A549 (cell line): ENCODE data around the gene PLCB1. TPM values are rescaled to one million over a fixed set of nuclear protein-coding genes. Genes with fewer than 3 reads are reported as not detected.

Experiments used
- ATAC-seq, 2 experiments: fragments of 200-7000 bp in 1 of 2; fragments of >200 bp in 1 of 2; cut with Nextera tagmentation in 1 of 2; cut with Tn5 transposase in 1 of 2; 3 replicates each; pipeline versions ENCODE4 v1.8.0 to v1.9.1; 2018 to 2020; ENCODE audit warnings: mild to moderate bottlenecking in 1 of 2, moderate library complexity in 1 of 2
- CTCF ChIA-PET: fragments of 300-600 bp; sonication (Branson Sonifier 250); formaldehyde crosslinking; extraction: SDS; loops from one replicate; lab custom pipeline; 2021; ENCODE audit warnings: antibody characterized with exemption, inconsistent platforms; lab: Yijun Ruan, JAX
- POLR2A ChIA-PET: fragments of 350-600 bp; formaldehyde crosslinking; extraction: SDS; loops from one replicate; lab custom pipeline; 2021; ENCODE audit warnings: antibody characterized with exemption, inconsistent platforms; lab: Yijun Ruan, JAX
- DNase-seq, 2 experiments: peaks; one replicate each; pipeline versions ENCODE4 v3.0.0 to v3.0.0-alpha.2; 2011 to 2016; ENCODE audit warnings: low read depth in 1 of 2, low spot score in 1 of 2
- FAIRE-seq: peaks from 2 replicates; lab custom pipeline; 2011; peaks lifted over from hg19 to GRCh38; lab: Jason Lieb, UNC
- H3K27ac ChIP-seq, 2 experiments: fragments of >200 bp; sonication (Bioruptor Twin); formaldehyde crosslinking; 3 replicates each; pipeline ENCODE4 v1.5.1; 2016 to 2017
- H3K4me1 ChIP-seq: fragments of >200 bp; sonication (Bioruptor Twin); formaldehyde crosslinking; 3 replicates; pipeline ENCODE4 v1.6.1; 2016
- H3K4me2 ChIP-seq: fragments of >200 bp; sonication (Bioruptor Twin); formaldehyde crosslinking; 3 replicates; pipeline ENCODE4 v1.6.1; 2016
- H3K4me3 ChIP-seq: fragments of >200 bp; sonication (Bioruptor Twin); formaldehyde crosslinking; 3 replicates; pipeline ENCODE4 v1.5.1; 2016
- H3K9me3 ChIP-seq: fragments of >200 bp; sonication (Bioruptor Twin); formaldehyde crosslinking; 3 replicates; pipeline ENCODE4 v1.6.1; 2016
- CBX8 ChIP-seq: fragments of 200-600 bp; sonication (generic); IDR thresholded peaks from 2 replicates; pipeline ENCODE4 v1.6.1; 2016
- EP300 ChIP-seq, 2 experiments: fragments of >200 bp; sonication (Bioruptor Twin); formaldehyde crosslinking; IDR thresholded peaks; 2 replicates in 1 of 2; 3 replicates in 1 of 2; pipeline ENCODE4 v1.6.1; 2016 to 2017
- ESRRA ChIP-seq: fragments of 150-350 bp; IDR thresholded peaks from 2 replicates; pipeline ENCODE4 v1.6.1; 2014; ENCODE audit warnings: mild to moderate bottlenecking, low read length, borderline replicate concordance
- FOSL2 ChIP-seq, 2 experiments: fragments of 450-650 bp in 1 of 2; fragments of >200 bp in 1 of 2; sonication (Bioruptor Twin) in 1 of 2; formaldehyde crosslinking; IDR thresholded peaks; 2 replicates each; pipeline versions ENCODE4 v1.5.0 to v1.6.1; 2016 to 2020; ENCODE audit warnings: mild to moderate bottlenecking in 1 of 2, moderate library complexity in 1 of 2
- GATA3 ChIP-seq: IDR thresholded peaks from 2 replicates; pipeline ENCODE4 v1.6.1; 2012; ENCODE audit warnings: borderline replicate concordance
- HES2 ChIP-seq: fragments of >200 bp; sonication (Bioruptor Twin); formaldehyde crosslinking; IDR thresholded peaks from 2 replicates; pipeline ENCODE4 v1.6.1; 2016
- HOXB5 ChIP-seq: fragments of 250-450 bp; sonication (Bioruptor Pico); IDR thresholded peaks from 2 replicates; pipeline ENCODE4 v1.5.0; 2020; ENCODE audit warnings: mild to moderate bottlenecking, moderate library complexity
- JUN ChIP-seq, 2 experiments: fragments of >200 bp; sonication (Bioruptor Twin); formaldehyde crosslinking; IDR thresholded peaks; 2 replicates in 1 of 2; 3 replicates in 1 of 2; pipeline ENCODE4 v1.6.1; 2016 to 2017
- KDM5A ChIP-seq: fragments of 200-600 bp; sonication (generic); IDR thresholded peaks from 2 replicates; pipeline ENCODE4 v1.6.1; 2016; ENCODE audit warnings: antibody characterized with exemption, mild to moderate bottlenecking
- MAZ ChIP-seq: fragments of 150-350 bp; IDR thresholded peaks from 2 replicates; pipeline ENCODE4 v1.6.1; 2014; ENCODE audit warnings: antibody characterized with exemption, low read depth, low read length, borderline replicate concordance
- MYC ChIP-seq: IDR thresholded peaks from 2 replicates; pipeline ENCODE4 v1.6.1; 2012; ENCODE audit warnings: mild to moderate bottlenecking, inconsistent platforms, low read length, improper control_type of control experiment, borderline replicate concordance
- NPAS2 ChIP-seq: fragments of 250-450 bp; sonication (Bioruptor Pico); IDR thresholded peaks from 2 replicates; pipeline ENCODE4 v1.8.0; 2022; ENCODE audit warnings: mild to moderate bottlenecking, moderate library complexity, borderline replicate concordance
- PHF8 ChIP-seq: fragments of 200-600 bp; sonication (generic); IDR thresholded peaks from 2 replicates; pipeline ENCODE4 v1.6.1; 2016; ENCODE audit warnings: low read depth, mild to moderate bottlenecking, antibody characterized with exemption, moderate library complexity, borderline replicate concordance
- REST ChIP-seq: fragments of 200-600 bp; sonication (generic); IDR thresholded peaks from 2 replicates; pipeline ENCODE4 v1.6.1; 2016; ENCODE audit warnings: antibody characterized with exemption, mild to moderate bottlenecking, moderate library complexity
- RFX5 ChIP-seq: fragments of 450-650 bp; IDR thresholded peaks from 2 replicates; pipeline ENCODE4 v1.7.1; 2014; ENCODE audit warnings: antibody characterized with exemption, mild to moderate bottlenecking, moderate library complexity
- RNF2 ChIP-seq: fragments of 200-600 bp; sonication (generic); IDR thresholded peaks from 2 replicates; pipeline ENCODE4 v1.6.1; 2016; ENCODE audit warnings: low read depth, mild to moderate bottlenecking, antibody characterized with exemption, moderate library complexity, borderline replicate concordance
- TFCP2L1 ChIP-seq: fragments of 250-450 bp; sonication (Bioruptor Pico); IDR thresholded peaks from 2 replicates; pipeline ENCODE4 v1.5.0; 2021; ENCODE audit warnings: mild to moderate bottlenecking
- TP53 ChIP-seq: fragments of 250-450 bp; sonication (Bioruptor Pico); IDR thresholded peaks from 2 replicates; pipeline ENCODE4 v1.5.0; 2021; ENCODE audit warnings: mild to moderate bottlenecking, moderate library complexity
- ZC3H11A ChIP-seq: fragments of 450-650 bp; IDR thresholded peaks from 2 replicates; pipeline ENCODE4 v1.6.1; 2014; ENCODE audit warnings: antibody characterized with exemption, mild to moderate bottlenecking
- ZSCAN20 ChIP-seq: fragments of 250-450 bp; sonication (Bioruptor Pico); IDR thresholded peaks from 2 replicates; pipeline ENCODE4 v1.8.0; 2022; ENCODE audit warnings: mild to moderate bottlenecking, moderate library complexity
- WGBS: methylation state at CpG from one replicate; pipeline ENCODE4 v1.1.6; 2017; ENCODE audit errors: missing lambda C conversion rate; 5-methylcytosine and 5-hydroxymethylcytosine counted together
- polyA plus RNA-seq, 4 experiments: library from polyadenylated mRNA; depleted of rRNA in 3 of 4; stranded (reverse); fragments of >200 nt; fragmentation: RNase III in 1 of 4; extraction: RNeasy Plus Mini Kit Qiagen cat#74134 plus additional on column Dnase treatment in 1 of 4; gene quantifications; 2 replicates in 3 of 4; 3 replicates in 1 of 4; pipeline ENCODE4 v1.2.3, GENCODE V29; 2011 to 2017
- TF ChIP-seq, protein P1 (sequence below): fragments of 150-350 bp; IDR thresholded peaks from 2 replicates; pipeline ENCODE4 v1.6.1; 2014; ENCODE audit warnings: low read depth, mild to moderate bottlenecking, low read length

The PLCB1 gene
- polyA plus RNA-seq, 2 of the 4 experiments (the other 2 are of a cell fraction) = 0.97 to 6.3 TPM

GRCh38 chr20:8425016-8425415 lies 292.9 kb downstream of the PLCB1 start:
- Histone ChIP-seq H3K4me3 (no peak overlapping the region), H3K27ac (no peak overlapping the region), H3K4me1 (no peaks in the 10 kb centered on the region), H3K9me3 (no peaks in the 10 kb centered on the region), H3K4me2 (no peak overlapping the region)
- 31% methylated on average over 4 of the region's 4 CpGs for WGBS
- ChIA-PET POLR2A (no interaction called here), CTCF (no interaction called here)
- DNase-seq = no peak
- no peak for ATAC-seq
- FAIRE-seq = no peak
- no peak for TF ChIP-seq HES2
- TF ChIP-seq KDM5A = no peak
- no peak for TF ChIP-seq PHF8
- no peak for TF ChIP-seq NPAS2 (CRISPR knock-in tag)
- TF ChIP-seq GATA3 = no peak
- no peak for TF ChIP-seq FOSL2 (IDR thresholded peaks at IDR 0.05)
- no peak for TF ChIP-seq FOSL2 (CRISPR knock-in tag; IDR thresholded peaks at IDR 0.05)
- no peak for TF ChIP-seq ZSCAN20 (CRISPR knock-in tag)
- TF ChIP-seq CBX8 = no peak
- no peak for TF ChIP-seq MAZ
- no peak for TF ChIP-seq ZC3H11A
- TF ChIP-seq TP53 (CRISPR knock-in tag) = no peak

DNA sequence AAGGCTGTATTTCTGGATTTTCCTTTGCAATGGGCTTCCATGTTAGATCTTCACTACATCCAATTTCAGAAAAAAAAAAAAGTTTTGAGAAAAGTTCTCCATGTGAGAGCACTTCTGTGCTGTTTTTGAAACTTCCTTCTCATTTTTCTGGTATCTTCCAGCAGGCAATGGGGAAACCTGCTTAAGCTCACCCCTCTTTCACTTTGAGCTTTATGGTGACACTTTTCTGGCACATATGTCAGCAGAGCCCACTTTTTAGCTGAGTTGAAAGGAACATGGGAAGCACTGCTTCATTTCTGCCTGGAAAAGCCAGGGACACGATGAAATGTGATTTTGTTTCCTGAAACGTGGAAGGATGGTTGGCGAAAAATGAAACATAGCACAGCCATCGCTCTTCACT lies 293.7 kb downstream of the PLCB1 start:
- Histone ChIP-seq H3K4me2 (no peak overlapping the region), H3K4me3 (no peak overlapping the region), H3K27ac (no peak overlapping the region), H3K4me1 (no peaks in the 10 kb centered on the region), H3K9me3 (no peaks in the 10 kb centered on the region)
- CTCF ChIA-PET = no interaction called here
- no peak for ATAC-seq
- no peak for FAIRE-seq
- TF ChIP-seq RFX5 = no peak
- no peak for TF ChIP-seq PHF8
- no peak for TF ChIP-seq TFCP2L1 (CRISPR knock-in tag)
- no peak for TF ChIP-seq CBX8
- no peak for TF ChIP-seq ZSCAN20 (CRISPR knock-in tag)
- TF ChIP-seq MYC = no peak
- TF ChIP-seq REST = no peak
- TF ChIP-seq, protein P1, sequence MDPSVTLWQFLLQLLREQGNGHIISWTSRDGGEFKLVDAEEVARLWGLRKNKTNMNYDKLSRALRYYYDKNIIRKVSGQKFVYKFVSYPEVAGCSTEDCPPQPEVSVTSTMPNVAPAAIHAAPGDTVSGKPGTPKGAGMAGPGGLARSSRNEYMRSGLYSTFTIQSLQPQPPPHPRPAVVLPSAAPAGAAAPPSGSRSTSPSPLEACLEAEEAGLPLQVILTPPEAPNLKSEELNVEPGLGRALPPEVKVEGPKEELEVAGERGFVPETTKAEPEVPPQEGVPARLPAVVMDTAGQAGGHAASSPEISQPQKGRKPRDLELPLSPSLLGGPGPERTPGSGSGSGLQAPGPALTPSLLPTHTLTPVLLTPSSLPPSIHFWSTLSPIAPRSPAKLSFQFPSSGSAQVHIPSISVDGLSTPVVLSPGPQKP = no peak
- no peak for TF ChIP-seq RNF2
- no peak for TF ChIP-seq EP300 (IDR thresholded peaks at IDR 0.05)
- no peak for TF ChIP-seq ESRRA
- TF ChIP-seq JUN (IDR thresholded peaks at IDR 0.05) = no peak
- no peak for TF ChIP-seq HOXB5 (CRISPR knock-in tag)
- no peak for DNase-seq
- POLR2A ChIA-PET = no interaction called here
- WGBS = 50% methylated on average over 4 of the region's 4 CpGs
